HepG2 (cell line): ENCODE data around the gene EEFSEC. TPM values are rescaled to one million over a fixed set of nuclear protein-coding genes. Genes with fewer than 3 reads are reported as not detected.
A peak's percentile ranks its signal among the peaks of the same experiment; 100 is the strongest.

ENCODE experiments used
- ATAC-seq: fragments of 200-7000 bp; cut with Tn5 transposase; 3 replicates; pipeline ENCODE4 v1.9.1; 2020; ENCODE audit warnings: mild to moderate bottlenecking, moderate library complexity
- BruUV-seq: library from RNA; stranded (reverse); fragments of 400-500 nt; replicated peaks from 2 replicates; lab custom pipeline; 2021; lab: Mats Ljungman, UMichigan
- CTCF ChIA-PET: fragments of 300-600 bp; formaldehyde crosslinking; extraction: SDS; loops from one replicate; lab custom pipeline; 2021; ENCODE audit warnings: low total read pairs, inconsistent platforms, low intra/inter-chr PET ratio; lab: Yijun Ruan, JAX
- POLR2A ChIA-PET: fragments of 350-600 bp; sonication (Branson Sonifier 250); formaldehyde crosslinking; loops from one replicate; lab custom pipeline; 2020; ENCODE audit warnings: antibody characterized with exemption, inconsistent platforms; lab: Yijun Ruan, JAX
- DNase-seq: peaks from one replicate; pipeline ENCODE4 v3.0.0-alpha.2; 2015; ENCODE audit warnings: low spot score
- FAIRE-seq: peaks from 3 replicates; lab custom pipeline; 2011; peaks lifted over from hg19 to GRCh38; lab: Jason Lieb, UNC
- H2AFZ ChIP-seq: one replicate; pipeline ENCODE4 v1.6.1; 2011; ENCODE audit warnings: low read length, inconsistent platforms
- H3K27ac ChIP-seq: fragments of 300-600 bp; 3 replicates; pipeline ENCODE4 v1.8.0; 2011; ENCODE audit warnings: mixed run types, mild to moderate bottlenecking, mixed read lengths, low read length, inconsistent platforms; ENCODE audit not compliant: insufficient read depth; ENCODE audit errors: extremely low read length
- H3K27me3 ChIP-seq, 2 experiments: fragments of 200-600 bp in 1 of 2; 2 replicates in 1 of 2; 3 replicates in 1 of 2; pipeline versions ENCODE4 v1.6.0 to v1.8.0; 2011; ENCODE audit warnings: low read length in 2 of 2, mild to moderate bottlenecking in 2 of 2, moderate library complexity in 2 of 2, inconsistent platforms in 1 of 2; ENCODE audit not compliant: insufficient read depth in 2 of 2, control insufficient read depth in 1 of 2
- H3K36me3 ChIP-seq, 2 experiments: fragments of 200-600 bp in 1 of 2; replicated peaks in 1 of 2; 2 replicates in 1 of 2; 3 replicates in 1 of 2; pipeline versions ENCODE4 v1.5.1 to v1.8.0; 2011; ENCODE audit warnings: low read length in 2 of 2, inconsistent platforms in 1 of 2; ENCODE audit not compliant: insufficient read depth in 2 of 2, control insufficient read depth in 1 of 2
- H3K4me1 ChIP-seq: 2 replicates; pipeline ENCODE4 v1.5.1; 2012; ENCODE audit warnings: low read length, inconsistent platforms; ENCODE audit not compliant: insufficient read depth
- H3K4me2 ChIP-seq: 2 replicates; pipeline ENCODE4 v1.6.0; 2011; ENCODE audit warnings: low read depth, low read length, inconsistent platforms
- H3K4me3 ChIP-seq, 3 experiments: fragments of 200-600 bp in 1 of 3; sonication (generic), shearing (Covaris generic) in 1 of 3; replicated peaks in 1 of 3; 2 replicates each; pipeline ENCODE4 v1.5.1; 2011 to 2016; ENCODE audit warnings: low read length in 3 of 3, inconsistent platforms in 2 of 3, low read depth in 2 of 3, mild to moderate bottlenecking in 2 of 3, control low read depth in 1 of 3, mixed read lengths in 1 of 3; ENCODE audit not compliant: insufficient read depth in 1 of 3
- H3K79me2 ChIP-seq: one replicate; pipeline ENCODE4 v1.6.1; 2011; ENCODE audit warnings: low read length, inconsistent platforms; ENCODE audit not compliant: insufficient read depth
- H3K9ac ChIP-seq: 2 replicates; pipeline ENCODE4 v1.6.0; 2011; ENCODE audit warnings: mild to moderate bottlenecking, low read depth, low read length, inconsistent platforms; ENCODE audit not compliant: insufficient read depth
- H3K9me3 ChIP-seq: 2 replicates; pipeline ENCODE4 v1.5.1; 2012; ENCODE audit warnings: mild to moderate bottlenecking, low read length
- H4K20me1 ChIP-seq: 2 replicates; pipeline ENCODE4 v1.6.0; 2011; ENCODE audit warnings: inconsistent platforms, mild to moderate bottlenecking, low read length, moderate library complexity; ENCODE audit not compliant: insufficient read depth
- ARHGAP35 ChIP-seq: sonication (generic); formaldehyde crosslinking; IDR thresholded peaks from 2 replicates; pipeline ENCODE4 v1.9.0; 2022; ENCODE audit warnings: mild to moderate bottlenecking, inconsistent platforms, moderate library complexity, missing genetic modification reagents, borderline replicate concordance
- ATF7 ChIP-seq, 2 experiments: fragments of 450-650 bp in 1 of 2; sonication (generic) in 1 of 2; formaldehyde crosslinking in 1 of 2; IDR thresholded peaks; 2 replicates each; pipeline versions ENCODE4 v1.4.0 to v1.6.1; 2016 to 2020; ENCODE audit warnings: antibody characterized with exemption in 1 of 2, mild to moderate bottlenecking in 1 of 2, missing genetic modification reagents in 1 of 2
- CBX2 ChIP-seq, 2 experiments: fragments of 200-600 bp in 1 of 2; sonication (generic); formaldehyde crosslinking in 1 of 2; IDR thresholded peaks; 2 replicates each; pipeline versions ENCODE4 v1.7.0 to v1.8.1; 2018 to 2022; ENCODE audit warnings: low read depth in 2 of 2, low read length in 1 of 2, mild to moderate bottlenecking in 1 of 2, missing genetic modification reagents in 1 of 2
- HMG20B ChIP-seq: conservative IDR thresholded peaks from 2 replicates; pipeline ENCODE4 v1.6.1; 2016; ENCODE audit warnings: missing genetic modification reagents, missing compliant biosample characterization
- HNF4G ChIP-seq, 2 experiments: sonication (generic) in 1 of 2; formaldehyde crosslinking in 1 of 2; IDR thresholded peaks; 2 replicates each; pipeline versions ENCODE4 v1.4.0 to v1.6.1; 2011 to 2020; ENCODE audit warnings: borderline replicate concordance in 2 of 2, low read depth in 2 of 2, mild to moderate bottlenecking in 2 of 2, low read length in 1 of 2, missing genetic modification reagents in 1 of 2, moderate library complexity in 1 of 2
- MXI1 ChIP-seq: IDR thresholded peaks from 3 replicates; pipeline ENCODE4 v1.6.1; 2012; ENCODE audit warnings: low read depth, low read length, inconsistent platforms, borderline replicate concordance
- PHF21A ChIP-seq: sonication (generic); formaldehyde crosslinking; IDR thresholded peaks from 2 replicates; pipeline ENCODE4 v1.5.0; 2020; ENCODE audit warnings: mild to moderate bottlenecking, missing genetic modification reagents
- RARG ChIP-seq: sonication (generic); formaldehyde crosslinking; IDR thresholded peaks from 2 replicates; pipeline ENCODE4 v1.4.0; 2020; ENCODE audit warnings: low read depth, mild to moderate bottlenecking, missing genetic modification reagents
- ZC3H4 ChIP-seq: sonication (generic); formaldehyde crosslinking; IDR thresholded peaks from 2 replicates; pipeline ENCODE4 v1.4.0; 2020; ENCODE audit warnings: missing genetic modification reagents, borderline replicate concordance
- ZNF335 ChIP-seq: sonication (generic); formaldehyde crosslinking; IDR thresholded peaks from 2 replicates; pipeline ENCODE4 v1.4.0; 2020; ENCODE audit warnings: missing genetic modification reagents
- ZNF792 ChIP-seq: IDR thresholded peaks from 2 replicates; pipeline ENCODE4 v1.6.1; 2016
- ZSCAN30 ChIP-seq: sonication (generic); formaldehyde crosslinking; IDR thresholded peaks from 2 replicates; pipeline ENCODE4 v1.5.0; 2020; ENCODE audit warnings: mild to moderate bottlenecking, missing genetic modification reagents
- WGBS: methylation state at CpG from one replicate; pipeline ENCODE4 v1.1.6; 2017; ENCODE audit warnings: low lambda C conversion rate; 5-methylcytosine and 5-hydroxymethylcytosine counted together
- in situ Hi-C: cut with HindIII; loops from 2 replicates; pipeline ENCODE4 v1.10.0; 2017; ENCODE audit warnings: low pct_unique_long_range_greater_than_20kb; ENCODE audit not compliant: extremely low pct_ligation_motif_present
- intact Hi-C: fragments of 100-400 bp; cut with micrococcal nuclease; formaldehyde crosslinking; loops from one replicate; pipeline ENCODE4 v1.10.0; 2022; ENCODE audit not compliant: unreplicated experiment
- polyA plus RNA-seq, 8 experiments: library from polyadenylated mRNA; depleted of rRNA in 3 of 8; stranded (reverse) in 7 of 8; unstranded in 1 of 8; fragments of >200 nt; fragmentation: Illumina TruSeq in 4 of 8; extraction: Trizol in 4 of 8; gene quantifications; 2 replicates each; pipeline versions ENCODE4 v1.2.1 to v1.2.3, GENCODE V29; 2011 to 2016; ENCODE audit warnings: low read depth in 4 of 8, missing spikeins in 1 of 8, mixed read lengths in 1 of 8; ENCODE audit not compliant: insufficient read depth in 1 of 8
- total RNA-seq, 5 experiments: library from RNA; depleted of rRNA; stranded (reverse); fragments of >200 nt; fragmentation: Illumina TruSeq; extraction: Trizol; gene quantifications; 2 replicates each; pipeline ENCODE4 v1.2.3, GENCODE V29; 2016; ENCODE audit warnings: low read depth in 1 of 5
- TF ChIP-seq, protein P1 (sequence below): sonication (generic); formaldehyde crosslinking; IDR thresholded peaks from 2 replicates; pipeline ENCODE4 v1.5.0; 2020; ENCODE audit warnings: mild to moderate bottlenecking, missing genetic modification reagents, moderate library complexity
- TF ChIP-seq, protein P2 (sequence below), 2 experiments: sonication (generic) in 1 of 2; formaldehyde crosslinking in 1 of 2; IDR thresholded peaks; 2 replicates each; pipeline versions ENCODE4 v1.5.1 to v1.6.1; 2011 to 2020; ENCODE audit warnings: borderline replicate concordance in 1 of 2, low read depth in 1 of 2, low read length in 1 of 2, mild to moderate bottlenecking in 1 of 2, missing genetic modification reagents in 1 of 2, moderate library complexity in 1 of 2
- TF ChIP-seq, protein P3 (sequence below): sonication (generic); formaldehyde crosslinking; IDR thresholded peaks from 2 replicates; pipeline ENCODE4 v1.8.0; 2022; ENCODE audit warnings: missing genetic modification reagents, mild to moderate bottlenecking, borderline replicate concordance

Gene EEFSEC
- total and polyA plus RNA-seq, 2 of the 13 experiments (the other 11 are each of a cell fraction or from before 2014, with no cell fraction given), result 6.4 to 24.2 TPM

DNA sequence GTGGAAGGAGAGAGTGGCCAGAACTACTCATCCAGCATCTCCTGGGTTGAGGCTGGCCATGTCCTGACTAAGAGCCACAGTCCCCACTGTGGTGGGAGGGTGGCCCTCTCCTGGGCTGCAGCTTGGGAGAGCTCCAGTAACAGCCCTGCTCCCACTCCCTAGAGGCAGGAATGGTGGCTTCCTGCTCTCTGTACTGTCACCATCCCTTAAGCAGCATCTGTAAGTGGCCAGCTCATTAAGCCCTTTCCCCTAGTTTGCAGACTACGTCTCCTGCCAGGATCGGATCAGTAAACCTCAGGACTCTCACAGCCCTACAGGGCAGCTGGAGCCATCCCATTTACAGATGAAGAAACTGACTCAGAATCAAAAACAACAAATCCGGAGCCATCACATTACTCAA is 282.9 kb downstream of the EEFSEC start:
- H3K27ac ChIP-seq, result no peak overlapping the region

DNA sequence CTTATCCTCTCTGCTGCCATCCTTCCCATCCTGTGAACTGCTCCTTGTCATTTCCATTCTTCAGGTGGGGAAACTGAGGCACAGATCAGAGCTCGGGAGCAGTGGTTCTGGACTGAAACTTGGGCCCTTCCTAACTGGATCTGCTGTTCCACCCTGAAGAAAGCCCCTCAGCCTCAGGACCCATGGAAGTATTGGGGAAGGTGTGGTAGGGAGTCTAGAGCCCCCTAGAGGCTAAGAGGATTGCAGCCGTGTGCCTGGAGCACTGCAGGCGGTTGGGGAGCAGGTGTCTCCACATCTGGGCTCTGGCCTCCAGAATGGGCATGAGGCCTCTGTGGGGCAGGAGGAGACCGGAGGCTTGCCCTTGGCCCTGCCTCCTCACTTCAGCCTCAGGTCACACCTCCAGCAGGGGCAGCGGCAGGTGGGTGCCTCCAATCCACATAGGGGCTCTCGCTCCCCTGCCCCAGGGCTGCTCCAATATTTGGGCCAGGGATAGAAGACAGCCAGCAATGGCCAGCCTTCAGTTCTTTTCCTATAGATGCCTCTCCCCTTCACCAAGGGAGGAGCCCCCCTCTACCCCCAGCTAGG is 285.3 kb downstream of the EEFSEC start:
- Histone ChIP-seq H3K4me1 (0 out of 2 replicates have a peak, but pooled peaks cover 2% of the 10 kb centered on the region), H3K4me3 (no peak overlapping the region), H3K79me2 (no peaks in the 10 kb centered on the region), H3K4me2 (no peak overlapping the region), H3K36me3 (no peaks in the 10 kb centered on the region), H2AFZ (no peak overlapping the region), H3K27me3 (peaks cover 12 to 72% of the 10 kb centered on the region in 2 experiments), H3K9me3 (no peaks in the 10 kb centered on the region), H3K9ac (no peak overlapping the region), H4K20me1 (no peaks in the 10 kb centered on the region), H3K27ac (no peak overlapping the region)
- POLR2A ChIA-PET, result no interaction called here
- no TSS peak for BruUV-seq
- FAIRE-seq (no peak), DNase-seq (no peak), ATAC-seq (peak; percentile 50)
- intact Hi-C loops, result no loop called here
- CTCF ChIA-PET, result no interaction called here
- 40% methylated on average over 4 of the region's 6 CpGs for WGBS
- in situ Hi-C loops, result no loop called here
- TF ChIP-seq, protein P1, sequence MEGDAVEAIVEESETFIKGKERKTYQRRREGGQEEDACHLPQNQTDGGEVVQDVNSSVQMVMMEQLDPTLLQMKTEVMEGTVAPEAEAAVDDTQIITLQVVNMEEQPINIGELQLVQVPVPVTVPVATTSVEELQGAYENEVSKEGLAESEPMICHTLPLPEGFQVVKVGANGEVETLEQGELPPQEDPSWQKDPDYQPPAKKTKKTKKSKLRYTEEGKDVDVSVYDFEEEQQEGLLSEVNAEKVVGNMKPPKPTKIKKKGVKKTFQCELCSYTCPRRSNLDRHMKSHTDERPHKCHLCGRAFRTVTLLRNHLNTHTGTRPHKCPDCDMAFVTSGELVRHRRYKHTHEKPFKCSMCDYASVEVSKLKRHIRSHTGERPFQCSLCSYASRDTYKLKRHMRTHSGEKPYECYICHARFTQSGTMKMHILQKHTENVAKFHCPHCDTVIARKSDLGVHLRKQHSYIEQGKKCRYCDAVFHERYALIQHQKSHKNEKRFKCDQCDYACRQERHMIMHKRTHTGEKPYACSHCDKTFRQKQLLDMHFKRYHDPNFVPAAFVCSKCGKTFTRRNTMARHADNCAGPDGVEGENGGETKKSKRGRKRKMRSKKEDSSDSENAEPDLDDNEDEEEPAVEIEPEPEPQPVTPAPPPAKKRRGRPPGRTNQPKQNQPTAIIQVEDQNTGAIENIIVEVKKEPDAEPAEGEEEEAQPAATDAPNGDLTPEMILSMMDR (CRISPR knock-in tag), result peak; percentile 68
- TF ChIP-seq ZSCAN30 (CRISPR knock-in tag) (no peak), ARHGAP35 (CRISPR knock-in tag) (no peak), ZNF792 (CRISPR knock-in tag) (no peak), RARG (CRISPR knock-in tag) (no peak), HNF4G (IDR thresholded peaks at IDR 0.05; ENCODE audit: borderline replicate concordance, low read depth, low read length) (no peak), HNF4G (CRISPR knock-in tag; IDR thresholded peaks at IDR 0.05; ENCODE audit: borderline replicate concordance, low read depth) (no peak), HMG20B (CRISPR knock-in tag) (no peak)
- TF ChIP-seq, protein P2, sequence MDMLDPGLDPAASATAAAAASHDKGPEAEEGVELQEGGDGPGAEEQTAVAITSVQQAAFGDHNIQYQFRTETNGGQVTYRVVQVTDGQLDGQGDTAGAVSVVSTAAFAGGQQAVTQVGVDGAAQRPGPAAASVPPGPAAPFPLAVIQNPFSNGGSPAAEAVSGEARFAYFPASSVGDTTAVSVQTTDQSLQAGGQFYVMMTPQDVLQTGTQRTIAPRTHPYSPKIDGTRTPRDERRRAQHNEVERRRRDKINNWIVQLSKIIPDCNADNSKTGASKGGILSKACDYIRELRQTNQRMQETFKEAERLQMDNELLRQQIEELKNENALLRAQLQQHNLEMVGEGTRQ (IDR thresholded peaks at IDR 0.05; ENCODE audit: low read depth, low read length), result no peak
- TF ChIP-seq, protein P2 (CRISPR knock-in tag; IDR thresholded peaks at IDR 0.05; ENCODE audit: borderline replicate concordance), result no peak

More for the DNA sequence above, 282.9 kb downstream of the EEFSEC start:
- TF ChIP-seq ATF7 (IDR thresholded peaks at IDR 0.05) (no peak), ATF7 (CRISPR knock-in tag; IDR thresholded peaks at IDR 0.05) (no peak), PHF21A (CRISPR knock-in tag) (no peak), CBX2 (IDR thresholded peaks at IDR 0.05; ENCODE audit: low read depth, low read length) (no peak), CBX2 (CRISPR knock-in tag; IDR thresholded peaks at IDR 0.05; ENCODE audit: low read depth) (no peak), ZNF335 (CRISPR knock-in tag) (no peak), MXI1 (no peak), ZC3H4 (CRISPR knock-in tag) (no peak)
- TF ChIP-seq, protein P3, sequence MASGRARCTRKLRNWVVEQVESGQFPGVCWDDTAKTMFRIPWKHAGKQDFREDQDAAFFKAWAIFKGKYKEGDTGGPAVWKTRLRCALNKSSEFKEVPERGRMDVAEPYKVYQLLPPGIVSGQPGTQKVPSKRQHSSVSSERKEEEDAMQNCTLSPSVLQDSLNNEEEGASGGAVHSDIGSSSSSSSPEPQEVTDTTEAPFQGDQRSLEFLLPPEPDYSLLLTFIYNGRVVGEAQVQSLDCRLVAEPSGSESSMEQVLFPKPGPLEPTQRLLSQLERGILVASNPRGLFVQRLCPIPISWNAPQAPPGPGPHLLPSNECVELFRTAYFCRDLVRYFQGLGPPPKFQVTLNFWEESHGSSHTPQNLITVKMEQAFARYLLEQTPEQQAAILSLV (CRISPR knock-in tag), result no peak
- H3K27me3 ChIP-seq, result peaks cover 14 to 70% of the 10 kb centered on the region in 2 experiments
- in situ Hi-C loops, result no loop called here
- 0 out of 2 replicates have a peak, but pooled peaks cover 7% of the 10 kb centered on the region for H3K4me1 ChIP-seq
- H4K20me1 ChIP-seq, result no peaks in the 10 kb centered on the region
- ChIA-PET POLR2A (no interaction called here), CTCF (no interaction called here)
- no peaks in the 10 kb centered on the region for H3K36me3 ChIP-seq
- FAIRE-seq (no peak), DNase-seq (no peak), ATAC-seq (peak; percentile 10; the same call in 2 of the 3 replicates)
- no peaks in the 10 kb centered on the region for H3K79me2 ChIP-seq
- no peak overlapping the region for H3K9ac ChIP-seq
- no TSS peak for BruUV-seq
- no peak overlapping the region for H3K4me2 ChIP-seq
- WGBS, result 40% methylated on average over 3 of the region's 3 CpGs
- intact Hi-C loops, result no loop called here
- H3K9me3 ChIP-seq, result no peaks in the 10 kb centered on the region
- no peak overlapping the region for H2AFZ ChIP-seq
- H3K4me3 ChIP-seq, result no peak overlapping the region
